ENCODE measurements around the gene MISP3. TPM values are rescaled to one million over a fixed set of nuclear protein-coding genes. Genes with fewer than 3 reads are reported as not detected.
"Not testable (repeated sequence)": the region's sequence is repeated elsewhere in the genome, so short reads cannot be mapped to it uniquely, and the experiment has no call there.

Gene MISP3
- total RNA-seq, 4 donors from 2014 or later: 1.8 to 7.8 (median 7.2) TPM

- DNase-seq (ENCODE audit: low spot score in 2 of 2): no peak
- Histone ChIP-seq H3K36me3 (no peaks in the 10 kb centered on the region), H3K4me1 (peaks cover 0 to 16% (median 8%) of the 10 kb centered on the region in 4 donors), H3K27ac (peak overlapping the region in 3 of 4 donors; percentile 52 to 86 (median 78)), H3K4me3 (peak overlapping the region; percentile 38 to 66 (median 60)), H3K9me3 (no peaks in the 10 kb centered on the region), H3K27me3 (peaks cover 0 to 34% of the 10 kb centered on the region in 2 donors)
- 20 to 21% methylated on average over 16 to 17 of the region's 20 CpGs for WGBS, 2 donors
- no peak for TF ChIP-seq POLR2A (IDR thresholded peaks at IDR 0.05)
- TF ChIP-seq CTCF (IDR thresholded peaks at IDR 0.05): no peak
- no peak for TF ChIP-seq EP300 (IDR thresholded peaks at IDR 0.05)
Observed at GRCh38 chr19:14030997-14031718, 41.4 kb upstream of the MISP3 start.

GRCh38 chr19:14031719-14032480, 40.7 kb upstream of the MISP3 start, which contains the start of gene IL27RA:
Gene IL27RA (plus strand): TSS chr19:14031762. CDS start chr19:14031873, 111 bp downstream.
- DNase-seq (ENCODE audit: low spot score in 2 of 2): peak; percentile 35 to 42
- peak within 1 kb of the TSS in 3 of 4 donors; percentile 52 to 86 (median 78) for H3K27ac ChIP-seq
- peaks cover 0 to 16% (median 8%) of the 10 kb centered on the region in 4 donors for H3K4me1 ChIP-seq
- peak within 1 kb of the TSS; percentile 38 to 66 (median 60) for H3K4me3 ChIP-seq
- H3K36me3 ChIP-seq: no peaks in the 10 kb centered on the region
- peaks cover 0 to 33% of the 10 kb centered on the region in 2 donors for H3K27me3 ChIP-seq
- TF ChIP-seq CTCF (IDR thresholded peaks at IDR 0.05) (peak; percentile 37 to 72 (median 58)), POLR2A (IDR thresholded peaks at IDR 0.05) (no peak)
- no peaks in the 10 kb centered on the region for H3K9me3 ChIP-seq
- WGBS, 2 donors: 0 to 1% methylated on average over 26 to 30 of the region's 63 CpGs

- H3K4me1 ChIP-seq: peaks cover 0 to 16% (median 8%) of the 10 kb centered on the region in 4 donors
- H3K9me3 ChIP-seq: no peaks in the 10 kb centered on the region
- no peaks in the 10 kb centered on the region for H3K36me3 ChIP-seq
- H3K4me3 ChIP-seq: no peak overlapping the region
- H3K27ac ChIP-seq: no peak overlapping the region
- no peak for DNase-seq (ENCODE audit: low spot score in 2 of 2)
- peaks cover 0 to 19% of the 10 kb centered on the region in 2 donors for H3K27me3 ChIP-seq
- 87 to 96% methylated on average over 2 of the region's 2 CpGs for WGBS, 2 donors
- TF ChIP-seq POLR2A (IDR thresholded peaks at IDR 0.05) (no peak), EP300 (IDR thresholded peaks at IDR 0.05) (no peak), CTCF (IDR thresholded peaks at IDR 0.05) (no peak)
Observed at GRCh38 chr19:14033946-14034345, 38.6 kb upstream of the MISP3 start.

GRCh38 chr19:14035159-14035558, 37.4 kb upstream of the MISP3 start:
- H3K4me3 ChIP-seq; DNase-seq (ENCODE audit: low spot score in 2 of 2); H3K9me3 ChIP-seq; H3K27ac ChIP-seq; H3K36me3 ChIP-seq: not testable (repeated sequence)
- peaks cover 0 to 16% (median 8%) of the 10 kb centered on the region in 4 donors for H3K4me1 ChIP-seq
- H3K27me3 ChIP-seq: peaks cover 0 to 19% of the 10 kb centered on the region in 2 donors
- WGBS, 2 donors: 87 to 89% methylated on average over 12 of the region's 12 CpGs

- no peak overlapping the region for H3K27ac ChIP-seq
- 70 to 73% methylated on average over 7 of the region's 7 CpGs for WGBS, 2 donors
- no peaks in the 10 kb centered on the region for H3K9me3 ChIP-seq
- TF ChIP-seq CTCF (IDR thresholded peaks at IDR 0.05) (no peak), EP300 (IDR thresholded peaks at IDR 0.05) (no peak)
- DNase-seq (ENCODE audit: low spot score in 2 of 2): no peak
- H3K4me1 ChIP-seq: peaks cover 0 to 16% (median 8%) of the 10 kb centered on the region in 4 donors
- H3K4me3 ChIP-seq: no peak overlapping the region
- no peaks in the 10 kb centered on the region for H3K36me3 ChIP-seq
- H3K27me3 ChIP-seq: peaks cover 0 to 17% of the 10 kb centered on the region in 2 donors
Observed at GRCh38 chr19:14035706-14036105, 36.9 kb upstream of the MISP3 start.
